Peyer's patch (tissue), 4 donors: ENCODE measurements around the gene TUBA1A. TPM values are rescaled to one million over a fixed set of nuclear protein-coding genes. Genes with fewer than 3 reads are reported as not detected.
"Not testable (repeated sequence)": the region's sequence is repeated elsewhere in the genome, so short reads cannot be mapped to it uniquely, and the experiment has no call there.

ENCODE experiments used
- DNase-seq, 3 donors: peaks; one replicate each; pipeline ENCODE4 v3.0.0-alpha.2; 2017 to 2019
- H3K27ac ChIP-seq, 4 donors: fragments of 200-600 bp; sonication (generic); one replicate each; pipeline ENCODE4 v1.5.1; 2016 to 2019
- H3K27me3 ChIP-seq, 2 donors: fragments of 200-600 bp; sonication (generic); one replicate each; pipeline ENCODE4 v1.5.1; 2019
- H3K36me3 ChIP-seq, 3 donors: fragments of 200-600 bp; sonication (generic); one replicate each; pipeline ENCODE4 v1.5.1; 2016 to 2019
- H3K4me1 ChIP-seq, 4 donors: fragments of 200-600 bp; sonication (generic); one replicate each; pipeline ENCODE4 v1.5.1; 2016 to 2019
- H3K4me3 ChIP-seq, 4 donors: fragments of 200-600 bp; sonication (generic); 1 replicate in 3 of 4; 2 replicates in 1 of 4; pipeline ENCODE4 v1.5.1; 2016 to 2019; ENCODE audit warnings: mild to moderate bottlenecking in 1 of 4
- H3K9me3 ChIP-seq, 4 donors: fragments of 200-600 bp; sonication (generic); one replicate each; pipeline ENCODE4 v1.5.1; 2016 to 2019; ENCODE audit warnings: mild to moderate bottlenecking in 1 of 4
- CTCF ChIP-seq, 6 experiments: fragments of 450-650 bp in 4 of 6; fragments of 200-600 bp in 2 of 6; sonication (generic) in 1 of 6; IDR thresholded peaks; one replicate each; pipeline ENCODE4 v1.5.1; 2017 to 2019; ENCODE audit warnings: antibody characterized with exemption in 6 of 6, mild to moderate bottlenecking in 3 of 6, moderate library complexity in 1 of 6
- POLR2A ChIP-seq, 2 donors: fragments of 450-650 bp; IDR thresholded peaks; one replicate each; pipeline ENCODE4 v1.5.1; 2017; ENCODE audit warnings: antibody characterized with exemption in 2 of 2, mild to moderate bottlenecking in 2 of 2, moderate library complexity in 2 of 2
- total RNA-seq, 4 donors: library from RNA; depleted of rRNA; stranded (reverse); fragments of >200 nt; gene quantifications; one replicate each; pipeline ENCODE4 v1.1.0, GENCODE V29; 2016

The TUBA1A gene
- total RNA-seq, 4 donors from 2014 or later, result 16.5 to 50.3 (median 37.0) TPM

- DNase-seq, result no peak
- H3K36me3 ChIP-seq, result peaks cover 0 to 14% (median 0%) of the 10 kb centered on the region in 3 donors
- no peaks in the 10 kb centered on the region for H3K27me3 ChIP-seq
- H3K9me3 ChIP-seq, result peaks cover 0 to 3% (median 0%) of the 10 kb centered on the region in 4 donors
- TF ChIP-seq CTCF (IDR thresholded peaks at IDR 0.05) (no peak), POLR2A (IDR thresholded peaks at IDR 0.05) (no peak)
- H3K27ac ChIP-seq, result peak overlapping the region; percentile 14 to 98 (median 56)
- peak overlapping the region in 1 of 4 donors; percentile 82 for H3K4me3 ChIP-seq
- peaks cover 0 to 21% (median 4%) of the 10 kb centered on the region in 4 donors for H3K4me1 ChIP-seq
Observed at GRCh38 chr12:49187184-49187583, 1.7 kb downstream of the TUBA1A start.

- not testable (repeated sequence) for H3K4me3 ChIP-seq, H3K27ac ChIP-seq
Observed at GRCh38 chr12:49186307-49186706, 2.6 kb downstream of the TUBA1A start.

GRCh38 chr12:49184697-49185096 lies 4.2 kb downstream of the TUBA1A start:
- not testable (repeated sequence) for H3K4me3 ChIP-seq, H3K27me3 ChIP-seq, H3K9me3 ChIP-seq, DNase-seq, H3K27ac ChIP-seq
- peaks cover 0 to 21% (median 4%) of the 10 kb centered on the region in 4 donors for H3K4me1 ChIP-seq
- peaks cover 0 to 14% (median 0%) of the 10 kb centered on the region in 3 donors for H3K36me3 ChIP-seq

More at GRCh38 chr12:49186307-49186706, 2.6 kb downstream of the TUBA1A start:
- H3K36me3 ChIP-seq, result peaks cover 0 to 14% (median 0%) of the 10 kb centered on the region in 3 donors
- DNase-seq, H3K27me3 ChIP-seq, H3K9me3 ChIP-seq: not testable (repeated sequence)
- peaks cover 0 to 21% (median 4%) of the 10 kb centered on the region in 4 donors for H3K4me1 ChIP-seq

- not testable (repeated sequence) for DNase-seq
Observed at GRCh38 chr12:49183214-49183950, 5.5 kb downstream of the TUBA1A start.

GRCh38 chr12:49174218-49174617 lies 14.7 kb downstream of the TUBA1A start:
- TF ChIP-seq CTCF (IDR thresholded peaks at IDR 0.05), result no peak
- TF ChIP-seq POLR2A (IDR thresholded peaks at IDR 0.05), result no peak
- no peak overlapping the region for H3K27ac ChIP-seq
- H3K4me1 ChIP-seq, result no peaks in the 10 kb centered on the region
- H3K27me3 ChIP-seq, result no peaks in the 10 kb centered on the region
- no peak for DNase-seq
- no peaks in the 10 kb centered on the region for H3K9me3 ChIP-seq
- no peaks in the 10 kb centered on the region for H3K36me3 ChIP-seq
- H3K4me3 ChIP-seq, result no peak overlapping the region

More at GRCh38 chr12:49183214-49183950, 5.5 kb downstream of the TUBA1A start:
- not testable (repeated sequence) for H3K4me3 ChIP-seq, H3K9me3 ChIP-seq, H3K27me3 ChIP-seq, H3K27ac ChIP-seq
- Histone ChIP-seq H3K4me1 (peaks cover 0 to 19% (median 4%) of the 10 kb centered on the region in 4 donors), H3K36me3 (peaks cover 0 to 14% (median 0%) of the 10 kb centered on the region in 3 donors)

- H3K36me3 ChIP-seq, result no peaks in the 10 kb centered on the region
- H3K27ac ChIP-seq, result no peak overlapping the region
- H3K27me3 ChIP-seq, result no peaks in the 10 kb centered on the region
- H3K4me3 ChIP-seq, result no peak overlapping the region
- no peaks in the 10 kb centered on the region for H3K4me1 ChIP-seq
- DNase-seq, result no peak
- no peaks in the 10 kb centered on the region for H3K9me3 ChIP-seq
- TF ChIP-seq POLR2A (IDR thresholded peaks at IDR 0.05), result no peak
- TF ChIP-seq CTCF (IDR thresholded peaks at IDR 0.05), result no peak
Observed at GRCh38 chr12:49170924-49171323, 18.0 kb downstream of the TUBA1A start.

- Histone ChIP-seq H3K9me3 (no peaks in the 10 kb centered on the region), H3K4me1 (no peaks in the 10 kb centered on the region), H3K4me3 (no peak overlapping the region), H3K27ac (no peak overlapping the region), H3K36me3 (no peaks in the 10 kb centered on the region), H3K27me3 (no peaks in the 10 kb centered on the region)
- no peak for DNase-seq
- TF ChIP-seq CTCF (IDR thresholded peaks at IDR 0.05), result no peak
- TF ChIP-seq POLR2A (IDR thresholded peaks at IDR 0.05), result no peak
Observed at GRCh38 chr12:49165114-49165513, 23.8 kb downstream of the TUBA1A start.

GRCh38 chr12:49161901-49162300 lies 27.0 kb downstream of the TUBA1A start:
- H3K27me3 ChIP-seq, H3K4me1 ChIP-seq, H3K36me3 ChIP-seq, H3K4me3 ChIP-seq, H3K9me3 ChIP-seq, DNase-seq, H3K27ac ChIP-seq: not testable (repeated sequence)
